IMR-90 (cell line): ENCODE measurements around the gene BRPF1. TPM values are rescaled to one million over a fixed set of nuclear protein-coding genes. Genes with fewer than 3 reads are reported as not detected.

Source experiments
- ATAC-seq: fragments of 200-7000 bp; cut with Tn5 transposase; 2 replicates; pipeline ENCODE4 v1.9.1; 2020; ENCODE audit warnings: low read depth, mild to moderate bottlenecking, moderate library complexity
- BruUV-seq: library from RNA; stranded (reverse); fragments of 400-500 nt; replicated peaks from 2 replicates; lab custom pipeline; 2021; lab: Mats Ljungman, UMichigan
- CTCF ChIA-PET: fragments of 300-600 bp; formaldehyde crosslinking; extraction: SDS; loops from one replicate; lab custom pipeline; 2021; ENCODE audit warnings: antibody characterized with exemption; lab: Yijun Ruan, JAX
- POLR2A ChIA-PET: fragments of 300-600 bp; sonication (Branson Sonifier 250); formaldehyde crosslinking; loops from one replicate; lab custom pipeline; 2022; ENCODE audit warnings: antibody characterized with exemption; ENCODE audit not compliant: unreplicated experiment; lab: Charles Lee
- DNase-seq: peaks from one replicate; pipeline ENCODE4 v3.0.0; 2013
- H2AFZ ChIP-seq: replicated peaks from 2 replicates; pipeline ENCODE3; 2013; ENCODE audit warnings: low read length, mild to moderate bottlenecking; ENCODE audit not compliant: poor library complexity
- H2AK5ac ChIP-seq: 2 replicates; pipeline ENCODE4 v1.6.1; 2013; ENCODE audit warnings: low read depth, low read length, inconsistent platforms
- H2AK9ac ChIP-seq: replicated peaks from 2 replicates; pipeline ENCODE3; 2013; ENCODE audit warnings: mild to moderate bottlenecking, low read depth, low read length, moderate library complexity; ENCODE audit not compliant: poor library complexity
- H2BK120ac ChIP-seq: 2 replicates; pipeline ENCODE4 v1.6.1; 2013; ENCODE audit warnings: low read depth, low read length, inconsistent platforms
- H2BK15ac ChIP-seq: 3 replicates; pipeline ENCODE4 v1.6.1; 2013; ENCODE audit warnings: low read depth, low read length, inconsistent platforms
- H2BK20ac ChIP-seq: 2 replicates; pipeline ENCODE4 v1.6.1; 2013; ENCODE audit warnings: low read depth, mild to moderate bottlenecking, inconsistent platforms, low read length, moderate library complexity
- H2BK5ac ChIP-seq: 2 replicates; pipeline ENCODE4 v1.6.1; 2013; ENCODE audit warnings: mild to moderate bottlenecking, low read depth, low read length, inconsistent platforms; ENCODE audit not compliant: poor library complexity, severe bottlenecking
- H3K14ac ChIP-seq: replicated peaks from 2 replicates; pipeline ENCODE4 v1.6.1; 2013; ENCODE audit warnings: low read depth, low read length, inconsistent platforms
- H3K18ac ChIP-seq: 2 replicates; pipeline ENCODE4 v1.6.1; 2013; ENCODE audit warnings: low read depth, low read length, control low read depth
- H3K23ac ChIP-seq: 2 replicates; pipeline ENCODE4 v1.6.1; 2013; ENCODE audit warnings: low read depth, low read length, inconsistent platforms
- H3K27ac ChIP-seq: 2 replicates; pipeline ENCODE4 v1.5.1; 2013; ENCODE audit warnings: mild to moderate bottlenecking, control low read depth, low read length; ENCODE audit not compliant: insufficient read depth
- H3K27me3 ChIP-seq: 2 replicates; pipeline ENCODE4 v1.6.1; 2013; ENCODE audit warnings: low read length; ENCODE audit not compliant: control insufficient read depth, insufficient read depth
- H3K36me3 ChIP-seq: 2 replicates; pipeline ENCODE4 v1.6.1; 2013; ENCODE audit warnings: low read length, mixed read lengths; ENCODE audit not compliant: control insufficient read depth, insufficient read depth
- H3K4ac ChIP-seq: 2 replicates; pipeline ENCODE4 v1.6.1; 2013; ENCODE audit warnings: low read depth, low read length, inconsistent platforms
- H3K4me1 ChIP-seq: 2 replicates; pipeline ENCODE4 v1.6.1; 2013; ENCODE audit warnings: low read length, mixed read lengths; ENCODE audit not compliant: control insufficient read depth, insufficient read depth
- H3K4me2 ChIP-seq: 2 replicates; pipeline ENCODE4 v1.6.1; 2013; ENCODE audit warnings: low read depth, mild to moderate bottlenecking, control low read depth, low read length, moderate library complexity
- H3K4me3 ChIP-seq: 2 replicates; pipeline ENCODE4 v1.5.1; 2013; ENCODE audit warnings: low read depth, mild to moderate bottlenecking, control low read depth, low read length, moderate library complexity; ENCODE audit not compliant: insufficient read depth
- H3K56ac ChIP-seq: 2 replicates; pipeline ENCODE4 v1.6.1; 2013; ENCODE audit warnings: low read length, inconsistent platforms; ENCODE audit not compliant: insufficient read depth; ENCODE audit errors: extremely low read depth
- H3K79me1 ChIP-seq, 2 experiments: 2 replicates each; pipeline ENCODE4 v1.6.1; 2013; ENCODE audit warnings: low read length in 2 of 2, inconsistent platforms in 1 of 2, low read depth in 1 of 2
- H3K9ac ChIP-seq: 2 replicates; pipeline ENCODE4 v1.6.1; 2013; ENCODE audit warnings: low read depth, low read length, control low read depth
- H3K9me1 ChIP-seq: 2 replicates; pipeline ENCODE4 v1.6.1; 2013; ENCODE audit warnings: low read length, inconsistent platforms; ENCODE audit not compliant: insufficient read depth
- H3K9me3 ChIP-seq: 2 replicates; pipeline ENCODE4 v1.6.1; 2013; ENCODE audit warnings: low read length; ENCODE audit not compliant: control insufficient read depth, insufficient read depth
- H4K20me1 ChIP-seq: 2 replicates; pipeline ENCODE4 v1.6.1; 2013; ENCODE audit warnings: low read length, inconsistent platforms; ENCODE audit not compliant: insufficient read depth
- H4K5ac ChIP-seq: 2 replicates; pipeline ENCODE4 v1.6.1; 2013; ENCODE audit warnings: mild to moderate bottlenecking, low read depth, low read length, control low read depth
- H4K8ac ChIP-seq, 2 experiments: 2 replicates each; pipeline ENCODE4 v1.6.1; 2013; ENCODE audit warnings: low read depth in 2 of 2, low read length in 2 of 2, control low read depth in 1 of 2, inconsistent platforms in 1 of 2
- H4K91ac ChIP-seq: 2 replicates; pipeline ENCODE4 v1.6.1; 2013; ENCODE audit warnings: low read depth, low read length, inconsistent platforms; ENCODE audit not compliant: insufficient read depth
- BHLHE40 ChIP-seq: fragments of 150-350 bp; IDR thresholded peaks from 2 replicates; pipeline ENCODE4 v1.6.1; 2016; ENCODE audit warnings: mild to moderate bottlenecking, low read depth, low read length
- CEBPB ChIP-seq: IDR thresholded peaks from 2 replicates; pipeline ENCODE4 v1.6.1; 2012; ENCODE audit warnings: low read depth, low read length, improper control_type of control experiment
- CHD1 ChIP-seq: IDR thresholded peaks from 2 replicates; pipeline ENCODE4 v1.6.1; 2012; ENCODE audit warnings: low read depth, low read length, improper control_type of control experiment
- FOS ChIP-seq: fragments of 150-350 bp; IDR thresholded peaks from 2 replicates; pipeline ENCODE4 v1.6.1; 2016; ENCODE audit warnings: low read depth, low read length
- MAFK ChIP-seq: IDR thresholded peaks from 2 replicates; pipeline ENCODE4 v1.6.1; 2012; ENCODE audit warnings: low read depth, low read length, improper control_type of control experiment
- MAZ ChIP-seq: IDR thresholded peaks from 2 replicates; pipeline ENCODE4 v1.6.1; 2012; ENCODE audit warnings: low read depth, mild to moderate bottlenecking, low read length, improper control_type of control experiment, moderate library complexity, borderline replicate concordance
- MXI1 ChIP-seq: IDR thresholded peaks from 2 replicates; pipeline ENCODE4 v1.6.1; 2012; ENCODE audit warnings: low read depth, mild to moderate bottlenecking, low read length, moderate library complexity, borderline replicate concordance
- NFE2L2 ChIP-seq: fragments of 150-350 bp; IDR thresholded peaks from 2 replicates; pipeline ENCODE4 v1.6.1; 2016; ENCODE audit warnings: low read depth, mild to moderate bottlenecking, low read length
- POLR2A ChIP-seq: IDR thresholded peaks from 2 replicates; pipeline ENCODE4 v1.6.1; 2012; ENCODE audit warnings: mild to moderate bottlenecking, low read depth, low read length
- RAD21 ChIP-seq: IDR thresholded peaks from 2 replicates; pipeline ENCODE4 v1.6.1; 2012; ENCODE audit warnings: low read length, improper control_type of control experiment
- RCOR1 ChIP-seq: IDR thresholded peaks from 2 replicates; pipeline ENCODE4 v1.6.1; 2012; ENCODE audit warnings: mild to moderate bottlenecking, low read length, improper control_type of control experiment; ENCODE audit not compliant: insufficient replicate concordance
- RFX5 ChIP-seq: IDR thresholded peaks from 2 replicates; pipeline ENCODE4 v1.8.0; 2012; ENCODE audit warnings: low read depth, mild to moderate bottlenecking, low read length, moderate library complexity
- SMC3 ChIP-seq: fragments of 150-350 bp; IDR thresholded peaks from 2 replicates; pipeline ENCODE4 v1.6.1; 2016; ENCODE audit warnings: low read depth, mild to moderate bottlenecking, antibody characterized with exemption, low read length, moderate library complexity
- WGBS, 2 experiments: methylation state at CpG; one replicate each; pipeline versions ENCODE4 v1.1.5 to v1.1.7; 2013; ENCODE audit warnings: missing lambda C conversion rate in 2 of 2; ENCODE audit not compliant: insufficient read length in 1 of 2; ENCODE audit errors: extremely low coverage in 2 of 2; 5-methylcytosine and 5-hydroxymethylcytosine counted together
- dilution Hi-C: fragments of 300-500 bp; cut with HindIII; formaldehyde crosslinking; loops from one replicate; pipeline ENCODE4 v1.14.3; 2018; ENCODE audit warnings: low sequenced_read_pairs; ENCODE audit not compliant: unreplicated experiment
- in situ Hi-C: fragments of 300-500 bp; cut with MboI; formaldehyde crosslinking; loops from 3 replicates; pipeline ENCODE4 v1.14.3; 2019; ENCODE audit warnings: low sequenced_read_pairs, inconsistent platforms, mixed read lengths
- intact Hi-C: fragments of 100-400 bp; cut with micrococcal nuclease; formaldehyde crosslinking; loops from 2 replicates; pipeline ENCODE4 v1.10.0; 2022
- polyA plus RNA-seq, 3 experiments: library from polyadenylated mRNA; depleted of rRNA; stranded (reverse); fragments of >200 nt; gene quantifications; 2 replicates each; pipeline ENCODE4 v1.2.3, GENCODE V29; 2012; ENCODE audit warnings: low replicate concordance in 1 of 3
- total RNA-seq: library from RNA; depleted of rRNA; stranded (reverse); fragments of >200 nt; gene quantifications from 2 replicates; pipeline ENCODE4 v1.2.3, GENCODE V29; 2012
- TF ChIP-seq, protein P1 (sequence below): fragments of 150-350 bp; IDR thresholded peaks from 2 replicates; pipeline ENCODE4 v1.6.1; 2017; ENCODE audit warnings: mild to moderate bottlenecking, antibody characterized with exemption, low read length, low read depth
- TF ChIP-seq, protein P2 (sequence below): fragments of 150-350 bp; IDR thresholded peaks from 2 replicates; pipeline ENCODE4 v1.6.1; 2016; ENCODE audit warnings: low read depth, mild to moderate bottlenecking, low read length, moderate library complexity, borderline replicate concordance
- TF ChIP-seq, protein P3 (sequence below): conservative IDR thresholded peaks from 2 replicates; pipeline ENCODE4 v1.5.1; 2012; ENCODE audit warnings: mild to moderate bottlenecking, low read depth, low read length, improper control_type of control experiment

BRPF1 gene
- total and polyA plus RNA-seq, 2 of the 4 experiments (the other 2 are of a cell fraction): 13.6 to 15.6 TPM

DNA sequence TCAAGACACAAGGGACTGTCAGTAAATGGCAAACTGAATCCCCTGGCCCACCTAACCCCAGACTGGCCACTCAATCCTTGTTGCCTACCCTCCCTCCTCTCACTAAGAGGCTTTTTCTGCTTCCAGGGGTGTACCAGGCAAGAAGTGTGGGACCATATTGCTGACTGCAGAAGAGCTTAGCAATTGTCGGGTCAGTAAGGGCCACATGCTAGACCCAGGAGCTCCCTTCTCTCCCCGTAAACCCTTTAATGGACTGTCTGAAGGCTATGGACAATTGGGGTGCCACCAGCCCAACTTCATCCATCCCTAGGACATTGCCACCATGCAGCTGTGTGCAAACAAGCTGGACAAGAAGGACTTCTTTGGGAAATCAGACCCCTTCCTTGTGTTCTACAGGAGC, 19.1 kb upstream of the BRPF1 start:
- H3K9me1 ChIP-seq: no peaks in the 10 kb centered on the region
- ATAC-seq (no peak), DNase-seq (no peak)
- no peak overlapping the region for H4K8ac ChIP-seq
- H3K27ac ChIP-seq: no peak overlapping the region
- no peak overlapping the region for H3K23ac ChIP-seq
- no peak overlapping the region for H2AK9ac ChIP-seq
- no peak overlapping the region for H3K4me3 ChIP-seq
- dilution Hi-C loops: no loop called here
- peaks cover 2% of the 10 kb centered on the region; the same call in 1 of the 2 replicates for H3K4me1 ChIP-seq
- H2BK120ac ChIP-seq: no peak overlapping the region
- CTCF ChIA-PET: no interaction called here
- no peak overlapping the region for H2BK15ac ChIP-seq
- no peak overlapping the region for H2BK20ac ChIP-seq
- no peak for TF ChIP-seq FOS
- no peak for TF ChIP-seq POLR2A
- no peak for TF ChIP-seq MAFK
- TF ChIP-seq, protein P1, sequence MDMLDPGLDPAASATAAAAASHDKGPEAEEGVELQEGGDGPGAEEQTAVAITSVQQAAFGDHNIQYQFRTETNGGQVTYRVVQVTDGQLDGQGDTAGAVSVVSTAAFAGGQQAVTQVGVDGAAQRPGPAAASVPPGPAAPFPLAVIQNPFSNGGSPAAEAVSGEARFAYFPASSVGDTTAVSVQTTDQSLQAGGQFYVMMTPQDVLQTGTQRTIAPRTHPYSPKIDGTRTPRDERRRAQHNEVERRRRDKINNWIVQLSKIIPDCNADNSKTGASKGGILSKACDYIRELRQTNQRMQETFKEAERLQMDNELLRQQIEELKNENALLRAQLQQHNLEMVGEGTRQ: no peak
- TF ChIP-seq RFX5: no peak
- TF ChIP-seq, protein P2, sequence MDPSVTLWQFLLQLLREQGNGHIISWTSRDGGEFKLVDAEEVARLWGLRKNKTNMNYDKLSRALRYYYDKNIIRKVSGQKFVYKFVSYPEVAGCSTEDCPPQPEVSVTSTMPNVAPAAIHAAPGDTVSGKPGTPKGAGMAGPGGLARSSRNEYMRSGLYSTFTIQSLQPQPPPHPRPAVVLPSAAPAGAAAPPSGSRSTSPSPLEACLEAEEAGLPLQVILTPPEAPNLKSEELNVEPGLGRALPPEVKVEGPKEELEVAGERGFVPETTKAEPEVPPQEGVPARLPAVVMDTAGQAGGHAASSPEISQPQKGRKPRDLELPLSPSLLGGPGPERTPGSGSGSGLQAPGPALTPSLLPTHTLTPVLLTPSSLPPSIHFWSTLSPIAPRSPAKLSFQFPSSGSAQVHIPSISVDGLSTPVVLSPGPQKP: no peak
- no peak for TF ChIP-seq RAD21
- no peak for TF ChIP-seq BHLHE40
- TF ChIP-seq CHD1: no peak
- TF ChIP-seq NFE2L2: no peak
- no peak for TF ChIP-seq MXI1
- TF ChIP-seq SMC3: no peak
- no peak for TF ChIP-seq CEBPB
- no peak for TF ChIP-seq MAZ
- no peak for TF ChIP-seq RCOR1
- TF ChIP-seq, protein P3, sequence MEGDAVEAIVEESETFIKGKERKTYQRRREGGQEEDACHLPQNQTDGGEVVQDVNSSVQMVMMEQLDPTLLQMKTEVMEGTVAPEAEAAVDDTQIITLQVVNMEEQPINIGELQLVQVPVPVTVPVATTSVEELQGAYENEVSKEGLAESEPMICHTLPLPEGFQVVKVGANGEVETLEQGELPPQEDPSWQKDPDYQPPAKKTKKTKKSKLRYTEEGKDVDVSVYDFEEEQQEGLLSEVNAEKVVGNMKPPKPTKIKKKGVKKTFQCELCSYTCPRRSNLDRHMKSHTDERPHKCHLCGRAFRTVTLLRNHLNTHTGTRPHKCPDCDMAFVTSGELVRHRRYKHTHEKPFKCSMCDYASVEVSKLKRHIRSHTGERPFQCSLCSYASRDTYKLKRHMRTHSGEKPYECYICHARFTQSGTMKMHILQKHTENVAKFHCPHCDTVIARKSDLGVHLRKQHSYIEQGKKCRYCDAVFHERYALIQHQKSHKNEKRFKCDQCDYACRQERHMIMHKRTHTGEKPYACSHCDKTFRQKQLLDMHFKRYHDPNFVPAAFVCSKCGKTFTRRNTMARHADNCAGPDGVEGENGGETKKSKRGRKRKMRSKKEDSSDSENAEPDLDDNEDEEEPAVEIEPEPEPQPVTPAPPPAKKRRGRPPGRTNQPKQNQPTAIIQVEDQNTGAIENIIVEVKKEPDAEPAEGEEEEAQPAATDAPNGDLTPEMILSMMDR: no peak
- no peak overlapping the region for H3K4me2 ChIP-seq
- H2AK5ac ChIP-seq: no peak overlapping the region
- intact Hi-C loops: loop anchor here (10.0 kb wide), 1 partner anchor 512 kb away; no protein-coding TSS in a partner anchor
- H2AFZ ChIP-seq: no peak overlapping the region
- no peaks in the 10 kb centered on the region for H3K36me3 ChIP-seq
- H4K91ac ChIP-seq: no peak overlapping the region
- peaks cover 25% of the 10 kb centered on the region for H3K27me3 ChIP-seq
- no peak overlapping the region for H3K9ac ChIP-seq
- no peak overlapping the region for H4K5ac ChIP-seq
- no peaks in the 10 kb centered on the region for H4K20me1 ChIP-seq
- no TSS peak for BruUV-seq
- no peaks in the 10 kb centered on the region for H3K79me1 ChIP-seq
- no peak overlapping the region for H3K18ac ChIP-seq
- no peak overlapping the region for H3K4ac ChIP-seq
- no peak overlapping the region for H3K14ac ChIP-seq
- POLR2A ChIA-PET: no interaction called here
- no peak overlapping the region for H2BK5ac ChIP-seq
- WGBS, 2 experiments: no CpG with 5 or more reads among the region's 2 CpGs
- in situ Hi-C loops: no loop called here
- H3K9me3 ChIP-seq: no peaks in the 10 kb centered on the region
- no peak overlapping the region for H3K56ac ChIP-seq
